ENCODE data around the gene EEIG2. TPM values are rescaled to one million over a fixed set of nuclear protein-coding genes. Genes with fewer than 3 reads are reported as not detected.
A peak's percentile ranks its signal among the peaks of the same experiment; 100 is the strongest.
"Not testable (repeated sequence)": the region's sequence is repeated elsewhere in the genome, so short reads cannot be mapped to it uniquely, and the experiment has no call there.

EEIG2 gene
- total RNA-seq, result 13.5 and 23.7 TPM in 2 replicates

DNA sequence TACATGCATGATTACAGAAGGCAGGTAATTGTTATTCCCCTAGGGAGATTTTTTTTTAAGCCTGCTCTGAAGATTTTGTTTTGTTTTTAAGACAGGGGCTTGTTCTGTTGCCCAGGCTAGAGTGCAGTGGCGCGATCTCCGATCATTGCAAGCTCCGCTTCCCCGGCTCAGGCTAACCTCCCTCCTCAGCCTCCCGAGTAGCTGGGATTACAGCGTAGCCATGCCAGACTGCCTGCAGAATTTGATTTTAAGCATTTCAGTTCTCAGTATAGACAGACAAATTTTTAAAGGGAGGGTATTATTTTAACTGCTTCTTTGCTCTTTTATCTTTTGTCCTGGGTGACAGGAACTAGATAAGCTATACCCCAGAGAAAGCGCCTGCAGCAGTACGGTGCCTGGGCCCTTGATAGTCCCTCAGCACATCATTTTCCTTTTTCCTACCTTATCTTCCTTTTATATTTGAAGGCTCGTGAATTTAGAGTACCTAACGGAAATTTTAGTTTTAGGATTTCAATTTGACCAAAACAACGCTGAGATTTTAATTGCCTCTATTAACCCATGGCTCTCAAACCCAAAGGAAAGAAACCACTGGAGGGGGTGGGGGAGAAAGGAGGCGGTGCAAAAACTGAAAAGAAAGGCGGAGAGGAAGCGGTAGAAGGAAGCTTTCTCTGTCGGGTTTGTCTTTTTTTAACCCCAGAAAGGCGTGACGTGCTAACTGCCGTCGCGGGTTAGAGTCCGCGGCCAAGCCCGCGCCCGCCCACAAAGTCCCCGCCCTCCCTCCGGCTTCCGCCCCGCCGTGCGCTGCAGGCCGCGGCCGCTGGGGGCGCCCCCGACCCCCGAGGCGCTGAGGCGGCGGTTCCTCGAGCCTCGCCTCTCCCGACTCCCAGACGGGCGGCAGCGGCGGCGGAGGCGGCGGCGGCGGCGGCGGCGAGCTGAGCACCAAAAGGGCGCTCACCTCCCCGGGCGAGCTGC lies at the start of gene EEIG2:
Gene EEIG2, plus strand, starts transcription at position 886 of the 972 bp plus-strand sequence. CDS start 329 bp downstream, outside the sequence.
- DNase-seq (ENCODE audit: low read depth), result peak; percentile 88
- TF ChIP-seq CTCF (IDR thresholded peaks at IDR 0.05; ENCODE audit: insufficient read depth, low read depth, low read length), result peak; percentile 57
- H3K4me3 ChIP-seq (ENCODE audit: low read depth, low read length), result peak within 1 kb of the TSS; percentile 82

- DNase-seq (ENCODE audit: low read depth), result no peak
- TF ChIP-seq CTCF (IDR thresholded peaks at IDR 0.05; ENCODE audit: insufficient read depth, low read depth, low read length), result no peak
- H3K4me3 ChIP-seq (ENCODE audit: low read depth, low read length), result no peak overlapping the region
Measured at GRCh38 chr1:108511764-108512163, 48.1 kb upstream of the EEIG2 start.

DNA sequence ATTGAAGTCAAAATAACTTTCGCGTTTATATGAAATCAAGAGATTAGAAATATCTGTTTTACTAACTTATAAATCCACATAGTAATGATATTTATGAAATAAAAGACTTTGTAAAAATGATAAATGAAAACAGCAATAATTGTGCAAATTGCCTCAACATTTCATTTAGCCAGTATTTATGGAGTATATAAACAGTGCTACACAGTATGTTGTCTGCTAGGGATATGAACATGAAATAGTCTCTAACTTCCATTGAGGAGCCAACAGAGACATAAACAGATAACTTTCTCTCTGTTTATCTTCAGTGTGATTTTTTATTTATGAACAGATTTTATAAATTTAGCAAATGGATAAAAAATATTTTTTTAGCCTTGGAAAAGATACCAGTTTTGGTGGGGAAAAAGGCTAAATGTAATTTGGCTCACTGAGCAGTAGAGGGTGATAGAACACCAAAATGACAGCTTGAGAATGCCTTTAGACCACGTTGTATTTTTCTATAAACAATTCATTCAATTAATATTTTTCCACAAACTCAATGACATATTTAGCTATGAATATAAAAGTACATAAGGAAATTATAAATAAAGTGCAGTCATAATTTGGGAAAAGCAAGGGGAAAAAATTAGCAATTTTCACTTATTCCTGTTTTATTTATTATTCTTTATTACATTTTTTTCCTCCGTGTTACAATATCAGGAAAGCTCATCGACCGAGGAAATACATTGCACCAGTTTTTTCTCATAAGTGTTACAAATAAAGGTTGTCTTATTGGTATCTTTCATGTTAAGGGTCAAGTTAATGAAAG lies 47.5 kb upstream of the EEIG2 start:
- DNase-seq (ENCODE audit: low read depth), result peak; percentile 53
- no peak overlapping the region for H3K4me3 ChIP-seq (ENCODE audit: low read depth, low read length)
- TF ChIP-seq CTCF (IDR thresholded peaks at IDR 0.05; ENCODE audit: insufficient read depth, low read depth, low read length), result peak; percentile 81

GRCh38 chr1:108513044-108513415 lies 46.9 kb upstream of the EEIG2 start:
- H3K4me3 ChIP-seq (ENCODE audit: low read depth, low read length), result no peak overlapping the region
- DNase-seq (ENCODE audit: low read depth), result no peak
- no peak for TF ChIP-seq CTCF (IDR thresholded peaks at IDR 0.05; ENCODE audit: insufficient read depth, low read depth, low read length)

GRCh38 chr1:108513914-108514313 lies 46.0 kb upstream of the EEIG2 start:
- H3K4me3 ChIP-seq (ENCODE audit: low read depth, low read length); DNase-seq (ENCODE audit: low read depth): not testable (repeated sequence)

DNA sequence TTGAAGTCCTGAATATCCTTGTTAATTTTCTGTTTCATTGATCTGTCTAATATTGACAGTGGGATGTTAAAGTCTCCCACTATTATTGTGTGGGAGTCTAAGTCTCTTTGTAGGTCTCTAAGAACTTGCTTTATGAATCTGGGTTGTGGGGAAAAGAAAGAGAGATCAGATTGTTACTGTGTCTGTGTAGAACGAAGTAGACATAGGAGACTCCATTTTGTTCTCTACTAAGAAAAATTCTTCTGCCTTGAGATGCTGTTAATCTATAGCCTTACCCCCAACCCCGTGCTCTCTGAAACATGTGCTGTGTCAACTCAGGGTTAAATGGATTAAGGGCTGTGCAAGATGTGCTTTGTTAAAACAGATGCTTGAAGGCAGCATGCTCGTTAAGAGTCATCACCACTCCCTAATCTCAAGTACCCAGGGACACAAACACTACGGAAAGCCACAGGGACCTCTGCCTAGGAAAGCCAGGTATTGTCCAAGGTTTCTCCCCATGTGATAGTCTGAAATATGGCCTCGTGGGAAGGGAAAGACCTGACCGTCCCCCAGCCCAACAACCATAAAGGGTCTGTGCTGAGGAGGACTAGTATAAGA lies 42.5 kb upstream of the EEIG2 start:
- not testable (repeated sequence) for H3K4me3 ChIP-seq (ENCODE audit: low read depth, low read length); DNase-seq (ENCODE audit: low read depth)

GRCh38 chr1:108521990-108522393 lies 37.9 kb upstream of the EEIG2 start:
- DNase-seq (ENCODE audit: low read depth), result peak; percentile 78
- no peak overlapping the region for H3K4me3 ChIP-seq (ENCODE audit: low read depth, low read length)
- no peak for TF ChIP-seq CTCF (IDR thresholded peaks at IDR 0.05; ENCODE audit: insufficient read depth, low read depth, low read length)

Measured in fibroblast of villous mesenchyme (primary cell).